AG04449 (cell line): Measurements from ENCODE around the gene IDE.
"Not testable (repeated sequence)": the region's sequence is repeated elsewhere in the genome, so short reads cannot be mapped to it uniquely, and the experiment has no call there.

Experiments
- CTCF ChIA-PET: fragments of 350-600 bp; formaldehyde crosslinking; extraction: SDS; loops from one replicate; lab custom pipeline; 2021; ENCODE audit warnings: antibody characterized with exemption; lab: Yijun Ruan, JAX
- POLR2A ChIA-PET: fragments of 400-600, 350-600 bp; formaldehyde crosslinking; extraction: SDS; loops from one replicate; lab custom pipeline; 2020; ENCODE audit warnings: antibody characterized with exemption, inconsistent platforms; lab: Yijun Ruan, JAX
- DNase-seq: peaks from one replicate; pipeline ENCODE4 v3.0.0-alpha.2; 2010; ENCODE audit warnings: low read depth, low spot score
- H3K4me3 ChIP-seq: 2 replicates; pipeline ENCODE4 v1.5.1; 2011; ENCODE audit warnings: low read depth, mild to moderate bottlenecking, control low read depth, low read length
- CTCF ChIP-seq: IDR thresholded peaks from one replicate; pipeline ENCODE4 v1.5.1; 2011; ENCODE audit warnings: mild to moderate bottlenecking, moderate library complexity, low read length, control low read depth, inconsistent platforms; ENCODE audit not compliant: insufficient read depth; ENCODE audit errors: missing control alignments

Gene IDE

DNA sequence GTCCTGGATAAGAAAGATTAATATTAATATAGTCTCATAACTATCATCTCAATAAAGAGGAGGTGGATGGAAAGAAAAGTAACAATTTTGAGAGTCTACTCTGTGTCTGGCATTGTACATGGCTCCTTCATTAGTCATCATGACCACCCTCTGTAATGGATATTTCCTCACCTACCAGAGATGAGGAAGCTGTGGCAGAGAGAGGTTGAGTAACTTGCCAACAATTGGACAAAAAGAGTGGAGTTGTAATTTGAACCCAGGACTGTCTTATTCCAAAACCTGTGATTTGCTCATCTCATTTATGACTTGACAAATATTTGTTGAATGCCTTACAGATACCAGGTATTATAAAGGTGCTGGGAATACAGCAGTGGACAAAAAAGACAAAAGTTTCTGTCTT, 2.1 kb upstream of the IDE start:
- H3K4me3 ChIP-seq = no peak overlapping the region
- ChIA-PET CTCF (interaction anchor here (0.6 to 11.6 kb wide), 10 partner anchors 8 to 431 kb away, joined by 3 to 150 read pairs (median 10); no protein-coding TSS in a partner anchor), POLR2A (no interaction called here)
- no peak for DNase-seq
- TF ChIP-seq CTCF = no peak

- H3K4me3 ChIP-seq = peak overlapping the region; percentile 81
- TF ChIP-seq CTCF = no peak
- DNase-seq = no peak
- ChIA-PET CTCF (interaction anchor here (0.5 to 11.6 kb wide), 30 partner anchors 8 to 308 kb away, joined by 3 to 150 read pairs (median 5); partner anchors contain the start of gene KIF11), POLR2A (interaction anchor here (0.7 to 1.0 kb wide), 3 partner anchors 17 to 57 kb away, joined by 3 to 8 read pairs (median 5); no protein-coding TSS in a partner anchor)
These were observed 812 bp upstream of the IDE start for GRCh38 chr10:92574548-92575261.

DNA sequence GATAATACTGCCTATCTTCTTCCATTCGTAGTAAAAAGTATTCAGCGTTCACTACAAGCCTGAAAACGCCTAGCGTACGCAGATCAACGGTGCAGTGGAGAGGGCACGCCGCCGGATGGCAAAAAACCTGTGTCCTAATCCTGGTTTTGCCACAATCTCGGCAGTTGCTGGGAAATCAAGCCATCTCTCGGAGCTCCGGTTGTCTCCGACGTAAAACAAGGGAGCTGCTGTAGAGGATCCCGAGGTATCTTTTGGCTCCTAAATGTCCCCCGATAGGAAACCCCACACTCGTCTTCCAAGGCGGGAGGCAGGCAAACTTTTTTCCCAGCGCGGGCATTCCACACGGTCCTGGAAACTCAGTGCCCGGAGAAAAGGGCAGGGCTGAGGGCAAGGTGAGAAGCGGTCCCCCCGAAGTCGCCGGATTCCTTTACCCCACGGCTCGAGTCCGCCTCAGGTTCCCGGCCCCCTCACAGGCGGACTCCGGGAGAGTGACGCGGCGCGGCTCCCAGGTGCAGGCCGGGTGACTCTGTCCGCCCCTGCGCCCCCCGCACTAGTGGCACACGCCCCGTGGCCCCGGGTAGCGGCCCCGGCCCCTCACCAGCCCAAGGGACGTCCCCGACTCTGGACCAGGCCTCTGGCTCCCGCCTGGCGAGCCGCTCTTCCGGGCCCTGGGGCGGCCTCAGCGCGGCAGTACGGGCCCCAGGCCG, 649 bp downstream of the IDE start:
- no peak for DNase-seq
- CTCF ChIA-PET = interaction anchor here (0.7 to 11.6 kb wide), 15 partner anchors 9 to 80 kb away, joined by 3 to 150 read pairs (median 7); no protein-coding TSS in a partner anchor
- peak; percentile 34 for TF ChIP-seq CTCF
- H3K4me3 ChIP-seq = peak overlapping the region; percentile 81
- POLR2A ChIA-PET = interaction anchor here (1.0 kb wide), 2 partner anchors 18 to 56 kb away, joined by 5 to 8 read pairs; no protein-coding TSS in a partner anchor

DNA sequence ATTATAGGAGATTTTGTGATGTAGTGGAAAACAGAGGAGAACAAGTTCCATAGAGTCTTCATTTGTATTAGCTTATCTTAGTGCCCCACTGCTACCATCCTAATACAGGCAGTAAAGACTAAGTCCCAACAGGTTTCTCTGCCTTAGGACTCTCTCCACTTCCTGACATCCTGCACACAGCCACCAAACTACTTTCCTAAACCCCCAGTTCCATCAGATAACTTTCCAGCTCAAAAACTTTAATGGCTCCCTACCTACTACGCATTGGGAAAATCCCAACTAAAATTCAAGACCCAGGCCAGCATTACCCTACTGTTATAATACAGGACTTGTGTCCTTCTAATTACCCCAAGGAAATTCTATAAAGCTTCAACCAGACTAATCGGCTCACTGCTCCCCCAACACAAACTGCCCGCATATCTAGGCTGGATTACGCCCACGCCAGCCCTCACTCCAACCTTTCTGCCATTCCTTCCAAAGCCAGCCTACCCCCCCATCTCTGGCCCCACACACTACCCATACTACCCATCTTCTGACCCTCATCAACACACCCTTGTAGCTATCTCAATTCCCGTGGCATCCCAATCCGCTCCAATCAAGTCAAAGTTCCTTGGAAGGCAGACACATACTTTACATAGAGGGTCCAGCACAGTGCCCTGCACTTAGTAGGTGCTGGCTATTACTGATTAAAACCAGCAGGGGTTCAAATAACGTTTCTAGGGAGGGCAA, 1.4 kb downstream of the IDE start:
- ChIA-PET CTCF (interaction anchor here (0.9 to 11.6 kb wide), 10 partner anchors 10 to 313 kb away, joined by 3 to 150 read pairs (median 5); no protein-coding TSS in a partner anchor), POLR2A (interaction anchor here (0.5 kb wide), 1 partner anchor 276 kb away, joined by 3 read pairs; the partner anchor contains the start of gene EXOC6)
- DNase-seq = no peak
- peak overlapping the region; percentile 81 for H3K4me3 ChIP-seq
- no peak for TF ChIP-seq CTCF

- TF ChIP-seq CTCF = no peak
- peak overlapping the region; percentile 19; the same call in 1 of the 2 replicates for H3K4me3 ChIP-seq
- POLR2A ChIA-PET = interaction anchor here (0.9 kb wide), 1 partner anchor 11 kb away, joined by 3 read pairs; no protein-coding TSS in a partner anchor
- CTCF ChIA-PET = interaction anchor here (1.1 to 11.6 kb wide), 7 partner anchors 9 to 314 kb away, joined by 3 to 150 read pairs (median 7); no protein-coding TSS in a partner anchor
- no peak for DNase-seq
These were observed 2.2 kb downstream of the IDE start for GRCh38 chr10:92571649-92572048.

DNA sequence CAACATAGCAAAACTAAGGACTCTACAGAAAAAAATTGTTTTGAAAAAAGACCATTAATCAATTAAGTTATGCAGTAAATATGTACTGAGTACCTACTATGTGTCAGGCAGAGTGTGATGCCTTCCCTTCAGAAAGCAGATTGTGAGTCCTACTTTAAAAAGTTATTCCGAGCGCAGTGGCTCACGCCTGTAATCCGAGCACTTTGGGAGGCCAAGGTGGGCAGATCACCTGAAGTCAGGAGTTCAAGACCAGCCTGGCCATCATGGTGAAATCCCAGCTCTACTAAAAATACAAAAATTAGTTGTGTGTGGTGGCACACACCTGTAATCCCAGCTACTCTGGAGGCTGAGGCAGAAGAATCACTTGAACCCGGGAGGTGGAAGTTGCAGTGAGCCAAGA, 4.2 kb downstream of the IDE start:
- POLR2A ChIA-PET, H3K4me3 ChIP-seq, DNase-seq: not testable (repeated sequence)
- CTCF ChIA-PET = interaction anchor here (1.3 to 11.6 kb wide), 2 partner anchors 12 to 51 kb away, joined by 3 to 150 read pairs; no protein-coding TSS in a partner anchor
